ENCODE results near the gene PTPRZ1. TPM values are rescaled to one million over a fixed set of nuclear protein-coding genes. Genes with fewer than 3 reads are reported as not detected.

The PTPRZ1 gene
- total RNA-seq, 4 donors from 2014 or later: 0.32 to 33.9 (median 11.8) TPM

- ATAC-seq (ENCODE audit: low FRiP score) (no peak), DNase-seq (ENCODE audit: low spot score) (no peak)
- TF ChIP-seq, protein P1, sequence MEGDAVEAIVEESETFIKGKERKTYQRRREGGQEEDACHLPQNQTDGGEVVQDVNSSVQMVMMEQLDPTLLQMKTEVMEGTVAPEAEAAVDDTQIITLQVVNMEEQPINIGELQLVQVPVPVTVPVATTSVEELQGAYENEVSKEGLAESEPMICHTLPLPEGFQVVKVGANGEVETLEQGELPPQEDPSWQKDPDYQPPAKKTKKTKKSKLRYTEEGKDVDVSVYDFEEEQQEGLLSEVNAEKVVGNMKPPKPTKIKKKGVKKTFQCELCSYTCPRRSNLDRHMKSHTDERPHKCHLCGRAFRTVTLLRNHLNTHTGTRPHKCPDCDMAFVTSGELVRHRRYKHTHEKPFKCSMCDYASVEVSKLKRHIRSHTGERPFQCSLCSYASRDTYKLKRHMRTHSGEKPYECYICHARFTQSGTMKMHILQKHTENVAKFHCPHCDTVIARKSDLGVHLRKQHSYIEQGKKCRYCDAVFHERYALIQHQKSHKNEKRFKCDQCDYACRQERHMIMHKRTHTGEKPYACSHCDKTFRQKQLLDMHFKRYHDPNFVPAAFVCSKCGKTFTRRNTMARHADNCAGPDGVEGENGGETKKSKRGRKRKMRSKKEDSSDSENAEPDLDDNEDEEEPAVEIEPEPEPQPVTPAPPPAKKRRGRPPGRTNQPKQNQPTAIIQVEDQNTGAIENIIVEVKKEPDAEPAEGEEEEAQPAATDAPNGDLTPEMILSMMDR (IDR thresholded peaks at IDR 0.05): no peak
Measured at GRCh38 chr7:121945480-121946236, 72.7 kb downstream of the PTPRZ1 start.

GRCh38 chr7:121953164-121953563, 80.2 kb downstream of the PTPRZ1 start:
- TF ChIP-seq, protein P1 (IDR thresholded peaks at IDR 0.05): no peak
- DNase-seq (ENCODE audit: low spot score) (no peak), ATAC-seq (ENCODE audit: low FRiP score) (no peak)

DNA sequence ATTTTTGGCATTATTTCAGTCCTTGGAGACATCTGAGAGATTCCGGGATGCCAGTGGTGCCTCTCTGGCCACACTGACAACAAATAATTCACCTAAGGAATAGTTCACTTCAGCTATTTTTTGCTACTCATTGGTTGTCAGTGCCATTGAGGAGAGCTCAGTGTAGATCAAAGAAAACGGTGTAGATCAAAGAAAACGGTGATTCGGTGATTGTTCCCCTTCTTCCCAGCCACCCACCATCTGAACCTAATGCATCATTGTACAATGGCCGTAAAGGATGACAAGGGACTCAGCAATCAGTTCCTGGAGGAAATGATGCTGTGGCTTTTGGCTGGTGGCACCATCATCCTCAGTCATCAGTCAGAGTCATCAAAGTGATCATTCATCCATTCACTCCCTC, 80.6 kb downstream of the PTPRZ1 start:
- TF ChIP-seq, protein P1 (IDR thresholded peaks at IDR 0.05): no peak
- DNase-seq (ENCODE audit: low spot score): no peak
- no peak for ATAC-seq (ENCODE audit: low FRiP score)

- TF ChIP-seq, protein P1 (IDR thresholded peaks at IDR 0.05): no peak
- ATAC-seq (ENCODE audit: low FRiP score) (no peak), DNase-seq (ENCODE audit: low spot score) (no peak)
Measured at GRCh38 chr7:121954803-121955202, 81.8 kb downstream of the PTPRZ1 start.

DNA sequence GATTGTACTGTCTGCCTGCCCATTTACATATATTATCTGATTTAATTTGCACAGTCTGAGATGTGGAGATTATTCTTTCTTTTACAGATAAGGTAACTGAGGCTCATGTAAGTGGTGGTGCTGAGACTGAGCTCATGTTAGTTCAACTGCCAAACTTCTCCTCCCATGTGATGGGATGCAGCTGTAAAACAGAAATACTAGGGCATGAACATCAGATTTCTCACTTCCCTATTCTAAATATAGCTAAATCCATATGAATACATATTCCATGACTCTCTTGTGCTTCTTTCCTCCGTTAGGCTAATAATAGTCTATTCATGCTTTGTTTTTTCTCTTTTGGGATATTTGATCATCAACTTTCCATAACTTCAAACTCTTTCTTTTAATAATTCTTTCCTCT, 84.7 kb downstream of the PTPRZ1 start:
- DNase-seq (ENCODE audit: low spot score): no peak
- TF ChIP-seq, protein P1 (IDR thresholded peaks at IDR 0.05): no peak
- ATAC-seq (ENCODE audit: low FRiP score): no peak

GRCh38 chr7:121960678-121961077, 87.7 kb downstream of the PTPRZ1 start:
- TF ChIP-seq, protein P1 (IDR thresholded peaks at IDR 0.05): no peak
- no peak for ATAC-seq (ENCODE audit: low FRiP score)
- DNase-seq (ENCODE audit: low spot score): no peak

Measured in omental fat pad (tissue), 4 donors.